ENCODE results near the gene FXYD4.
"Not testable (repeated sequence)": the region's sequence is repeated elsewhere in the genome, so short reads cannot be mapped to it uniquely, and the experiment has no call there.

FXYD4 gene

DNA sequence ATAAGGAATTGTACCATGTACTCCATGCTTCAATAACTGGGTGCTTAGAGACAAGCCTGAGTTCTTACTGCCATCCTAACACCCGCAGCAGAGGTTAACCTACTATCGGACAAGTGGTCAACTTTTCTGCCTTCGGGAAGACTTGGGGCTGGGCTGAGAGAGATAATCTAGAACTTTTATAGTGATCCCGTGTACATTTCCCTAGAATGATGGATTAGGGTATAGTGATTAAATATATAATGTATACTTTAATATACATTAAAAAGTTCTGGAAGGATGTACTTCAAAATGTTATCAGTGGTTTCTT, 49.7 kb downstream of the FXYD4 start:
- no peak for DNase-seq

DNA sequence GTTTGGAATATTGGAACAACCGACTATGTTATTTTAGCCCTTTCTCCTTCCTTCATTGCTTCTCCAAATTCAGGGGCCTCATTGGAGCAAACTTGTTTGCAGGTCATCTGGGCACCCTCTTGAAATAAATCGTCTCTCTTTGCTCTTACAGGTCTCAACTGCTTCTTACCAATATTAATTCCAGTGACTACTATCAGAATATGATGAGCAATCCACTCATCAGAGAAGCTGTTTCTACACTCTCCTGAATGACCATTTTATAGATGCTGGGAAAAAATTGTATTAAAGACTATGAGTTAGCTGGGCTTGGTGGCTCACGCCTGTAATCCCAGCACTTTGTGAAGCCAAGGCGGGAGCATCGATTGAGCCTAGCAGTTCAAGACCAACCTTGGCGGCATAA, 50.1 kb downstream of the FXYD4 start:
- no peak for DNase-seq

DNA sequence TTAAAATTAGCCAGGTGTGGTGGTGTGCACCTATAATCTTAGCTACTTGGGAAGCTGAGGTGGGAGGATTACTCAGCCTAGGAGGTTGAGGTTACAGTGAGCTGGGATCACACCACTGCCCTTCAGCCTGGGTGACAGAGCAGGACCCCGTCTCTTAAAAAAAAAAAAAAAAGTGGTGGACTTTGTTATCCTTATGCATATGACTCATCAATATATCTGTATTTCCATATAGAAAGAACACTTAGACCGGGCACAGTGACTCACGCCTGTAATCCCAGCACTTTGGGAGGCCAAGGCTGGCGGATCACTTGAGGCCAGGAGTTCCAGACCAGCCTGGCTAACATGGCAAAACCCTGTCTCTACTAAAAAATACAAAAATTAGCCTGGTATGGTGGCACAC, 50.5 kb downstream of the FXYD4 start:
- not testable (repeated sequence) for DNase-seq

DNA sequence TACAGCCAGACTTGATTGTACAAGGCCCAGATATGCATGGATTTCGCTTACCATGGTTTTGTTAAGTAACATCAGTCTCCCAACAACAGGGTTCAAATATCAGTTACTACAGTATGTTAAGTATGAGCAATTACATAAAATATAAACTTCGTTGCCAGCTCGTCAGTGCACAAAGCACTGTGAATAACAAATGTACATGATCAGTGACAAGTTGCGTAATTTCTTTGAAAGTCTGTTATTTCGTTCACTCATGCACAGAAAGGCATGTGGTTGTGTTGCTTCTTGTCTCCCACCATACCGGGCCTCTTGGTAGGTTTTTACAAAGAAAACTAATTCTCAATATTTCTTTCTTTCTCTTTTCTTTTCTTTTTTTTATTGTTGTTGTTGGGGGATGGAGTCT, 53.0 kb downstream of the FXYD4 start:
- no peak for DNase-seq
